NAMALWA (cell line): ENCODE measurements around the gene TTLL5.

ENCODE experiments used
- DNase-seq: peaks from one replicate; pipeline ENCODE4 v3.0.0-alpha.2; 2015; ENCODE audit warnings: low spot score

The TTLL5 gene

DNA sequence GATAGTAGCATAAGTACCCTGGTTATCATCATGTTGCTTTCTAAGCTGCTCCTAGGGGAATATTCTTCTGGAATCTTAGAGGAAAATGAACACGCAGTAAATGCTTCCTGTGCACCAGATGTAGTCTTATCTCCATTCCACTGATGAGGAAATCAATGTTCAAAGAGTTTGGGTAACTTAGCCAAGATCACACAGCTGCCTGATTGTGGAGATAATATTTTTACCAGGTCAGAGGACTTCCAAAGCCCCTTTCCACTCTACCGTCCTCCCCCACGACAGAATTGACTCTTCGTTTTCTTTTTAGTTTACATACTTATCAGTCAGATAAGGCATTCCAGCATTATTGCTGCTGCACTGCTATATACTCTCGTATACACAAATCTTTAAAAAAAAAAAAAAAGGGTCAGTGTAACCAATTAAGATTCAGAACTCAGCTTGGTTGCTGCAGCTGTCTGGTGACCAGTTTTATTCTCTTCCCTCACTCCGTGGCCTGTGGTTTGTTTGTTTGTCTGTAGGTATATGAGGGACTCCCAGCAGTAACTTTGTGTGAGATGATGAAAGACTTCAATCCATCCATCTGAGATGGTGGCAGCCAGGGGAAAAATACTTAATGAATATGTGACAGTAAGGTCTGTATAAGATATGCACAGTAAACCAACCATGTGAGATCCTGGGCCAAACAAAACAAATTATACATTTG, 210.3 kb downstream of the TTLL5 start:
- no peak for DNase-seq

DNA sequence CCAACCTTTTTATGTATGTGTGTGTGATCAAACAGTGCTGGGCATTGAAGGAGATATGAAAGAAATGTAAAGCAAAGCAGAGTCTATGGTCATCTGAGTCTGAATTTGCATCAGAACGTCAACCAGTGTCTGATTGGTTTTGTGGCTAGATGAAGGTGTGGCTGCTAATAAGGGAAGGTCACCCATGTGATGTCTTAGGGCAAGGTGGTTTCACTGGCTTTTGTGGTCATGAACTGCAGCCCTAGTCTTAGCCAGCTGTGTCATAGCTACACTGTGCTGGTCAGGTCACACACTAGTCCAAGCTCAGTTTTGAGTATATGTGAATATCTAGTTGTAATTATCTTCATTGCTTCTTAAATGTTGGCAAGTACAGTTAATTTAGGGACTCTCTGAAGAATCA, 214.9 kb downstream of the TTLL5 start:
- DNase-seq = no peak

DNA sequence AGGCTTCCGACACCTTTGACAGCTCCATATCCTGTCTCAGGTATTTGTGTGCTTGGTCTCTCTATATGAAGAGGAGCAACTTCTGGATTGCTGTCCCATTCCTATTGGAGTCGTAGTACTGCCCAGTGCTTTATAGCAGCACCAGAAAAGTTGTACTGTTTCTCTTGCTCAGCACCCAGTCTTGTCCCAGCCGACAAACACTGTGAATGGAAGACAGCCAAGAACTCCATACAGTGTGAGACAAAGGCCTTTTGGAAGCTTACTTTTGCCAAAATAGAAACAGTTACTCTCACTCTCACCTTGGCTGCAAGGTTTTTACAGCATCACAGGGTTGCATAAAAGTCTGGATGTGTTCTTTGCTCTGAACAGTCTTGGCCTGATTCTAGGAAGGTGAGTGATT, 215.5 kb downstream of the TTLL5 start:
- no peak for DNase-seq

DNA sequence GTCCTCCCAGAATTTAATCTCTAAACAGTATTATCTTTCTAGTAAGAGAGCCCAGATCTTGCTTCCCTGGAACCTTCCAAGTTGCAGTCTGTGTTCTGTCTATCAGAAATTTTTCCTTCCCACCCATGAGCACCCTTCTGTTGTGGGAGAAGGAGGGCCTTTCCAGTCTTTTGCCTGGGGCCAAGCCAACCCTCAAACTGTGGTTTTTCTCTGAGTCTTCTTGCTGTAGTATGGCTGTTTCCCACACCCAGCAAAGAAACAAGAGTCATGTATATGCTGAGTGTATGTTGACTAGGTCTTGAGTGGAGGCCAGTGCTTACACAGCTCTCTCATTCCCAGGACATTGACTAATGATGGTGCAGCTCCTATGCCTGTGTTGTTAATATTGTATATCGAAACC, 216.2 kb downstream of the TTLL5 start:
- no peak for DNase-seq

DNA sequence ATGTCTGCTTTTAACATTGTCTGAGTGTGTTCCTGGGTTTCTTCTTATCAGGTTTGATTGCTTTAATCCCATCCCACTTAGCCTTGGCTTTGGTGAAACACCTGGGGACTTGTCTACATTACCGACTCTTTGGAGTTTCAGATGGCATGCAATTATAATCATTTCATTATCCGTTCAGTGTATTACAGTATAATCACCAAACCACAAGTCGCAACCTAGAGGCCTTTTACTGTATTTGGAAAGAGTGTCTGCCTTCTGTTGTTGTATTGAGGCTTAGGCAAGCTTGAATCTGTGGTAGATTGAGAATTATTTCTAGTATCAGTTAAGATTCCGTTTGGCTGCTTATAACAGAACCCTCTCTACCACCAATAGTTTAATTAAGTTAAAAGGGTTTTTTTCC, 216.8 kb downstream of the TTLL5 start:
- DNase-seq = no peak

DNA sequence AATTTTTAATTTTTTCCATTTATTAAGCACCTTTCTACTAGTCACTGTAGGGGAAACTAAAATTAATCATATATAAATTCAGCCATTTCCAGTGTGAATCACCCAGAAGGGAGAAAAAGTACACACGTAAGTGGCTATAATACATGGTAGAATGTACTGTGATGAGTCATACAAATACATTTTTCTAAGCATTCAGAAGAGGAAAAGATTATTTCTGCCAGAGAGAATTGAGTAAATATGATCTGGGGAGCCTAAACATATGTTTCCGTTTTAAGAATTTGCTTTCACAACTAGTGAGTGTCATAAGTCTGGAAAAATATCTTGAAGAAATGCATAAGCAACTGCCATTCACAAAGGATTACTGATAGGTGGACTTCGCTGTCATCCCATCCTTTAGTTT, 218.0 kb downstream of the TTLL5 start:
- DNase-seq = no peak

DNA sequence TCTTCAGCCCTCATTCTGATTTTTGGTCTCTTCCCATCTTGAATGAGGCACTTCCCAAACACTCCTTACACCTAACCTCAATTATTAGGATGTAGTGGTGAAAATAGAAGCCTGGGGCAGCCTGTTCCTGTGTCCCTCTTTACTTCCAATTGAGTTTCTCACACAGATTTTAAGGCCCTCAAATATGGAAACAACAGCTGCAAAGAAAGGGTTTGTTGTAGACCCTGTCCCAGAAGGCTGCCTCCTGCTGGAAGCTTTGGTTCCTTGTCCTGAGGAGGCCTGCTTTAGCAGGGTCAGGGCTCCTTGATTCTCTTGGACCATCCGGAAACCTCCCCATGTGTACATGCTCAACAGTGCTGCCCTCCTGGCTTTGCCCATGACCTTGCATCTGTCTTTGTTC, 219.5 kb downstream of the TTLL5 start:
- DNase-seq = no peak

DNA sequence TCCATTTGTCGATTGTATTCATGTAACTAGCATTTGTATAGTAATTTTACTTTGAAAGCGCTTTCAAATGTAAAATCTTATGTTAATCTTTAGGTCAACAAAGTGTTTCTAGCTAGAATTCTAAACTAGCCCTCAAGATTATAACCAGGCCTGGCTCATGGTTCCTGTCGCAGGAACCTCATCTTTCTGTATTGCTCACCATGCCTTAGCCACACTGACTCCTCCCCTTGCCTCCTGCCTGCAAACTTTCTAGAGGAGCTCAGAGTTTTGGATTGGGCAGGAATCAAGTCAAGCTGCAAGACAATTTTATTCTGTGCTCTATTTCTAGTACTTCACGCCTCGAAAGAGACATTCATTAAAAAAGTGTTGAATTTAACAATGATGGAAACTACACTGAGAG, 220.9 kb downstream of the TTLL5 start:
- no peak for DNase-seq

DNA sequence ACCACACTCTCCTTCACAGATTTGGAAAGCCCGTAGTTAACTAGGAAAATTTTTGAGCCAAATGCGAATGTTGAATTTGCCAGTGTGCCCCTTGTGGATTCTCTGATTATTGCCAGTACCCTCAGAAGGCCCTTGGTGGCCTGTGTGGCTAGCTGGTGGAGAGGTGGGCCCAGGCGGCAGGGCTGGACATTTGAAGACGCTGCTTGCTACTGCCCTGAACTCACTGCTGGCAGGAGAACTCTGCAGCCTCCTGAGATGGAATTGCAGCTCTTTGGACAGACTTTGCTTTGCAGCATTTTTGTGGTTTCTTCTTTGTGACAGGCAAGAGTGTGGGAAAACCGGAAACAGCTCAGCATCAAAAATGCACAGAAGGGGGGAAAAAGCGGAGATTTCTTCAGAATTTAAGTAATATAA, 223.2 kb downstream of the TTLL5 start:
- peak; percentile 8 for DNase-seq

DNA sequence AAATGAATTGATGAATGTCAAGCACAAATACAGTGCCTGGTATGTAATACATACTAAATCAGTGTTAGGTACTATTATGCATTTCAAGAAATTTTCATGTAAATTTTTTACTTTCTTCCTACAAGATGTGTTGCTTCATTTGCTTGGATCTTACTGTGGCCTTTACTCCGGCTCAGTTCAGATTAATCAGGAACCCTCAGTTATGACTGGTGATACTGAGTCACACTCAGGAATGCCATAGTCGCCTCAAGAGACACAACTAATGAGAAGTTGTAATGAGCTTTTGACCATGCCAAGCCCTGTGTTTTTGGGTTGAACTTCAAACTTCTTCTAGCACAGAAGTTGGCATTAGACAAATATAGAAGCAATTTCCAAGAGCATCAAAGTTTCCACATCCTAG, 224.8 kb downstream of the TTLL5 start:
- DNase-seq = no peak

DNA sequence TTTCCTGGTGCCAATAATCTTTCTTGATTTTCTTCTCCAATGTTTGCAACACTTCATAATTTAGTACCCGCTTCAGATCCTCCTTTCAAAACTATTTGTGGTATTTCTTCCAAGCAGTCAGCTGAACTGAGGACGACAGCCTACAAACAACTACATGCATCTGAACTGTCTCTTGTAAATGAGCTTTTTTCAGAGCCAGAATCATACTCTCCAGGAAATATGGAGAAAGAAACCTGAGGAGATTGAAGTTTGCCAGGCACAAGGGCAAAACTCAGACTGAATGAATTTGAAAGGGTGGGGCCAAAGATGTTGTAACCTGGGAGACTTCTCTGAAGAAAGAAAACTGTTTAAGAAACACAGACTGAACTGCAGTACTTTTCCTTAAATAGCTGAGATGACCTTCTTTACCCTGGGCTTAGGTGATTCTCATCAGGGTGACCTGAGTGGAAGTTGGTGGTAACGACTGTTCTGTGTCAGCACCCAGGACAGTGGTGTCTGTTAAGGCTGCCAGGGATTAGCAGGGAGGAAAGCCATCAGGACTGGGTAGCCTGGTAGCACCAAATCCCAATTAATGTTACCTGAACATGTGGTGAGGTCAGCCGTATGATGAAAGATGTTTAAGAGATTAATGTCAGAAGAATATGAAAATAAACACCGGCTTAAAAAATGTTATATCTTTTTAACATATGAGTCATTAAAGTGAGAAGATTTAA, 225.7 kb downstream of the TTLL5 start:
- no peak for DNase-seq

DNA sequence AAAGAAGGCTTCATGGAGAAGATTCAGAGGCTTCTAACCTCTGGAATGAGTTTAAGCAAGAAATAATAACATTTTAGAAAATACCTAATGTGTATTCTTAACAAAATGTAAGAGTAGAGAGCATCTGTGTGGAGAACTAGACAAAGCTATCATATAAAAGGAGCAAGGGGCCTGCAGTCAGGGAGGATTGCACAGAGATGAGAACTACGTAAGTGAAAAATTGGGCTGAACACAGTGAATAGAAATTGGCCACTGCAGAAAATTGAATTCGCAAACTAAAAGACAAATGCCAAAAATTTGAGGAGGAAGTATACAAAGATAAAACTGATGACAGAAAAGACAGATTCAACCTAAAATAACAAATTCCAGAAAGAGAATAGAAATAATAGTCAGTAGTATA, 227.9 kb downstream of the TTLL5 start:
- DNase-seq = no peak

DNA sequence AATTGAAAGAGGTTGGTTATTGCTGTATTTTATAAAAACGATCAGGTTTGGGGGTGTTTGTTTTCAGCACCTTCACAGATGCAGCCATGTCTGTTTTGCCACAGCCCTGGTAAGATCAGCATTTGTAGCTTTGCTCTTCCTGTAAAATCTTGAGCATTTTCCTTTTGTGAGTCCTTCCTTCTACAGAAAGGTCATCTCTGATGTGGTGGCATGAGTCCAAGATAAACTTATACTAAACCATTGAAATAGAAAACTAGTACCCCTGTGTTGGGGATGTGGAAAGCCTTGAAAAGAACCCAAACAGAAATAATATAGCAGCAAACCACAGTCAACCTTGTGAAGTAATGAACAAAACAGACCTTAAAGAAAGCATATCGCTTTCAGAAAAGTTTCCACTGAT, 235.3 kb downstream of the TTLL5 start:
- DNase-seq = no peak

DNA sequence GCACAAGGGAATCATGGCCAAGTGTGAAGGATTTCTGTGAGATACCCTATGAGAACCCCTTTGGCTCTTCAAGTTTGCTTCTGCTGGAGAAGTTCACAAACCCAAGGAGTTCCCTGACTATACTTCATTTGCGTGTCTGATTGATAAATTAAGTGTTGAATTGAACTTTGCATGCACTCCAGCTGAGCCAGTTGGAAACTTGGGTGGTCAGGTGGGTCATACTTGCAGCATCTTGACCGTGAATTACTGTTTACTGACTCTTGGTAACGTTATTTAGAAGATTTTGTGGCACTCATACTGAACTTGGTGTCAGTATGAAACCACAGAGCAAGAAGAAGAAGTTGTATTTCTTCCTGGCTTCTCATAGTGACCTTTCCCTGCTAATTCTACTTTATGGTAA, 243.3 kb downstream of the TTLL5 start:
- DNase-seq = no peak

DNA sequence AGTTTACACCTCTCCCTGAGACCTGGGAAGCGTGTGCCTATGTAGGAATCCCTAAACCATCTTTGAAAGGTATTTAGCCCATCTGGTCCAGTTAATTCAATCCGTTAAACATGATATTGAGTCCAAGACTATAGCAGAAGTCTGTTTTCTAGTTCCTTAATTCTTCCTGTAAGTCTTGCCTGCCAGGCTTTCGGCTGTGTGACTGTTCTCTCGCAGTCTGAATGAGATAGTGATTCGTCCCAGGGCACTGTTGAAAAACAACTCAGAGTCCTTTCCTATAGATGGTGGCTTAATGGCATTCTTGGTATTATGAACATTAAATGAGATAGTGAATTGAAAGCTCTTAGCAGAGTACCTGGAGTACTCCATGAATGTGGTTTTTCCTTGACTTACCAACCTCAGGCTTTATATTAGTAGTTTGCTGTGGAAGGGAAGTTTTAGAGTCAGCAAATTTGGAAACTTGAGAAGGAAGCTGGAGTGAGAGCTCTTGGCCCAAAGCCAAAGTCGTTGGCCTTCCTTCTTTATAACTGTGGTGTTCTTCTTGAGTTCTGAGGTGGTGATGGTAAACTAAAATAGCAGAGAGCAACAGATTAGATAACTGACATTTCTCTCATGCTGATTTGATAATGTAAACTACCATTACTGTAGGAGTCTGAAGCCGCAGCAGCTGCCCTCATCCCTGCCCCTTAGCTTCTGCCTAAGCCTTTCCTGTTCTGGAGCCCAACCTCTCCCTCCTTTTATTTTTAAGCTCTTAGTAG, 244.3 kb downstream of the TTLL5 start:
- DNase-seq = no peak

DNA sequence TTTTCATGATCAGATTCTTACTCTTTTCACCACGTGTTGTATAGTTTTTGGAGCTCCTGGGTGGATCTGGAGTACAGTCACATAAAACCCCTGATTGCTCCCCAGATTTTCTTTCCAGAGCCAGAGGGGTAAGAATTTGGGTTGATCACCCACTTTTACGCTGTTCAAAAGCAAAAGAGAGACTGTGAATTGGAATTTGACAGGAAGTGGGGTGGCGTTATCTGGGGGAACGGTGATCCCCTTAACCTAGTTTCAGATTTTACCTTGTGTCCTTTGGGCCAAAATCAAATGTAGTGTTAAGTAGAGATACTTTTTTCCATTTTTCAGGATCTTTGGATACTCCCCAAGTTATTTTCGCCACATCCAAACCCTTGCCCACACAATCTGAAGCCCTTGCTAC, 245.2 kb downstream of the TTLL5 start:
- DNase-seq = no peak

DNA sequence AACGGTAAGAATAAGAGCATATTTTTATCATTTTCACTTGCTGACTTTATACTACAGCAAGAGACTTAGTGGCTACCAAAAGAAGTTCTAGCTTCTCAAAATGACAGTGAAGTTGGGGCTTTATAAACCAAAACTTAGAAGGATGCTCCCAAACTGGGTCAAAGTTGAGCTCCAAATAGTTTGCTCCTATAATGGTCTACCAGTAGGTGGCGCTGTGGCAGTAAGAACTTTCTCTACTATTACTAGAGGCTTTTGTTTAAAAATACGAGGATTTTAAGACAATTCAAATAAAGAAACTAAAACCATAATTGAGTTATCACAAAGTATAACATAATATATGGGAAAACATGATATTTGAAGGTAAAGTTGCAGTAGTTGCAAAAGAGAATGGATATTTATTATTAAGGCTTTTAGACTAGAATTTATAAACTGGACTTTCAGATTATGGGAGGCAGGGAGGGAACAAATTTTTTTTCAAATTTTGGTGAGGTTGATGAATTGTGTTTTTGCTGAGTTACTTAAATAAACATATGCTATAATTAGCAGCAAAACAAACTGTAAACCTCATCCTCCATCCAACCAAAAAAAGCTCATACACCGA, 245.7 kb downstream of the TTLL5 start:
- peak; percentile 71 for DNase-seq

DNA sequence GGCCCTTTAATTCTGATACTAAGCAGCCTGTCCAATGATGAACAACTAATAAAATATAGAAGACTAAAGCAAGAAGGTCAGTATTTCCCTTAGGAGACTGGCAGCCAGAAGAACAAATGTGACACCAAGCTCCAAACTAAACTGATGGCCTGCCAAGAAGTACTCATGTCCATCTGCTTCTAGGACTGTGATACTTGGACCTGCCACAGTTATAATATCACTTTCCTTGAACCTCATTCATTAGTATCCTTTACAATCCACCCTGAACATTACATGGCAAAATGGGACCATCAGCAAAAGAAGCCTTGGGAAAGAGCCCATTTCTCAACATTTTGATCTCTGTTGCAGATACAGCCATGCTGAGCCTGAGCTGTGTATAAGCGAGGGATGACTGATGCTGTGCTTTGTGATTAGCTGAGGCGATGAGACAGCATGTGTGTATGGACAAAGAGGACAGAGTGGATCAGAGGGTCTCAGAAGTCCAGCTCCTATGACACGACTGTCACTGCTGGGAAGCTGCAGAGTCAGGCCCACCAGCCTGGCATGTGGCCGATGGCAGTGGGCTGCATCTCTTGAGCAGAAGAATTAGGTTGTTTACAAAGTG, 246.8 kb downstream of the TTLL5 start:
- no peak for DNase-seq

DNA sequence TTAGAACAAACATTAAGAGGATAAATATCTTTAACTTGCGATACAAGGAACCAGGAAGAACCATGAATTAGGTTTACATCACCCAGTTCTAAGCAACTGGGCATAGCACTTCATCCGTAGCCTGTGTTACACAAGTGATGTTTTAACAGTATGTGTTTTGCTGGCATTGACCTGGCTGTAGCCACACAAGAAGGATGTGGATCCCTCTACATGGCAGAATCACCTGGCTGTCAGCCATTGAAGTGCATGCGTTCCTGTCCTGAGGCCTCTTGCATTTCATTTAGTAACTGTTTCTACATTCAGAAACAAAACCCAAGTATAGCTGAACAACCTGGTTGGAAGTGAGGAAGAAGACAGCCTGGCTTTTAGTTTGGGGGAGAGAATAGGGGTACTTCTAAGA, 248.6 kb downstream of the TTLL5 start:
- DNase-seq = no peak

DNA sequence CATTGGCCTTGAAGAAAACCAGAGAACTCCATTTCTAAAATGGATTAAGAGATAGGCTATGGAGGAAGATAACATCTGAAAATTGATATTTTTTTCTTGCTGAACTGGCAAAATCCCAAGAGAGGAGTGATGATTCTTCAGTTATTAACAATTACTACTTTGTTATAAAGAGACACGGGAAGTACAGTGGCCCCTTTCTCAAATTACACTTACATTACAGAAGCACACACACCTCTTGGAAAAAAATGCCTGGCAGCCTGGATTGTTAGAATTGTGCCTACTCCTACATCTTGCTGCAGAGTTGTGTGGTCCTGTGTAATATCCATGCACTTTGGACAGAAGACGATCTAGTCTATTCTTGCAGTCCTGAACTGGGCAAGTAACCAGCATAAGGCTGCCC, 249.0 kb downstream of the TTLL5 start:
- DNase-seq = no peak

DNA sequence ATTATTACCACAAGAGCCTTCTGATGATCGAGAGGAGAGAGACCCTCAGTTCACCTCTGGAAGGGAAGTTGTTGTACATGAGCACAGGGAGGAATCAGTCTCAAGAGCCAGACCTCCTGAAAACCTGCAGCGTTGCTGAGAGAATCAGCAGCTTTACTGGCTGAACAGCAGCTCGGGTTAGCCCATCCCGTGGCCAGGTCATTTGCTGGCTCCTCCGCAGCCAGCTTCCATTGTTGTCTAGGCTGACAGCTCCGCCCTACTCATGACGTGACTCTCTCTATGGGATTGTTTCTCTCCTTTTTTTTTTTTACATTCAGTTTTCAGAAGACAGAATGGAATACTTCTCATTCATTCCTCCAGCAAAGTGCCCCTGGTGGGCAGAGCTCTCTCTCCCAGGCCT, 250.8 kb downstream of the TTLL5 start:
- DNase-seq = no peak

DNA sequence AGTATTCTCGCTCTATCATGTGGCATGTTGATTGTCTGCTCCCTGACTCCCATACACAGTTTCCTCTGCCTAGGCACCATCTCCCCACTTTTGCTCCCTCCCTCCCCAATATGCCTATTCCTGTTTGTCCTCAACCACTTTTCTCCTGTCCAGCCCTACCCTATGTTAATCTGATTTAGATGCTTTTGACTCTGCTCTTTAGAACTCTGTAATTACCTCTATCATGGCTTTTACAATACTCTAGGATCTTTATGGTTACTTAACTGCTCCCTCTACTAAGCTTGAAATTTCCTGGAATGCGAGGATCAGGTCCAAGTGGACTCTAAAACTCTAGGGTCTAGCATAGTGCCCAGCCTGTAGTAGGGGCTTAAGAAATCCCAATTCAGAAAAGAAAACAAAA, 252.1 kb downstream of the TTLL5 start:
- no peak for DNase-seq

DNA sequence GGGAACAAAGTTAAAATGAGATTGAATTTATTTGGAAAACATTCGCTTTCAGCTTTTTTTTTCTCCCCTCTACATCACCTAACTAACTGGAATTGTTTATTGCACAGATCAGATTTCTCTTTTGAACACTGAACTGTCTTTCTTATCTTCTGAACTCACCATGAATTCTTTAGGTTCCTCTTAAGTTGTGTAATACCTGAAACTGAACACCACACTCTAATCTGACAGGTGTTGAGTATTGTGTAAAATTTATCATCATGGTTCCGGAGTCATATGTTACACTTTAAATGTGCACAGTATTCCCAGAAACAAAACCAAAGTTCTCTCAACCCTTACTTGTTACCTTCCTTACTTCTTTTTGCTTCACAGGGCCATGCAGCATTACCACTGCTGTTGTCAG, 254.0 kb downstream of the TTLL5 start:
- DNase-seq = no peak
